Measurements from ENCODE around the gene SPCS3.

SPCS3 gene

GRCh38 chr4:176333076-176333475 is 13.3 kb downstream of the SPCS3 start:
- H2AFZ ChIP-seq (ENCODE audit: low read length): no peak overlapping the region
- H3K36me3 ChIP-seq (ENCODE audit: insufficient read depth, low read length): peaks cover 43% of the 10 kb centered on the region
- H3F3A ChIP-seq (ENCODE audit: insufficient read depth, low read length): no peaks in the 10 kb centered on the region
- TF ChIP-seq EZH2 (IDR thresholded peaks at IDR 0.05; ENCODE audit: borderline replicate concordance, low read length) (no peak), CTCF (IDR thresholded peaks at IDR 0.05; ENCODE audit: low read length) (no peak)
- H3K9me3 ChIP-seq (ENCODE audit: low read length): no peaks in the 10 kb centered on the region
- no peak overlapping the region for H3K9ac ChIP-seq (ENCODE audit: low read length)
- H3K4me3 ChIP-seq (ENCODE audit: low read depth, low read length, poor library complexity, severe bottlenecking): no peak overlapping the region
- H3K4me1 ChIP-seq (ENCODE audit: insufficient read depth, low read length, severe bottlenecking): no peaks in the 10 kb centered on the region
- H3K27me3 ChIP-seq (ENCODE audit: insufficient read depth, low read length): no peaks in the 10 kb centered on the region
- no peak overlapping the region for H3K27ac ChIP-seq (ENCODE audit: low read depth, low read length, poor library complexity, severe bottlenecking)
- no peak overlapping the region for H3K4me2 ChIP-seq (ENCODE audit: low read length)
- peaks cover 15% of the 10 kb centered on the region for H3K79me2 ChIP-seq (ENCODE audit: insufficient read depth, low read length)
- no peaks in the 10 kb centered on the region; the same call in 1 of the 2 replicates for H4K20me1 ChIP-seq (ENCODE audit: insufficient read depth, low read length)
- H3K9me2 ChIP-seq (ENCODE audit: low read depth, low read length): no peaks in the 10 kb centered on the region

GRCh38 chr4:176334066-176334465 is 14.3 kb downstream of the SPCS3 start:
- H3K79me2 ChIP-seq (ENCODE audit: insufficient read depth, low read length): peaks cover 10% of the 10 kb centered on the region
- no peaks in the 10 kb centered on the region for H3K4me1 ChIP-seq (ENCODE audit: insufficient read depth, low read length, severe bottlenecking)
- no peak overlapping the region for H3K9ac ChIP-seq (ENCODE audit: low read length)
- no peaks in the 10 kb centered on the region; the same call in 1 of the 2 replicates for H4K20me1 ChIP-seq (ENCODE audit: insufficient read depth, low read length)
- no peak overlapping the region for H2AFZ ChIP-seq (ENCODE audit: low read length)
- H3K4me2 ChIP-seq (ENCODE audit: low read length): no peak overlapping the region
- no peak for TF ChIP-seq CTCF (IDR thresholded peaks at IDR 0.05; ENCODE audit: low read length)
- TF ChIP-seq EZH2 (IDR thresholded peaks at IDR 0.05; ENCODE audit: borderline replicate concordance, low read length): no peak
- no peak overlapping the region for H3K27ac ChIP-seq (ENCODE audit: low read depth, low read length, poor library complexity, severe bottlenecking)
- H3K36me3 ChIP-seq (ENCODE audit: insufficient read depth, low read length): peaks cover 33% of the 10 kb centered on the region
- no peaks in the 10 kb centered on the region for H3K9me2 ChIP-seq (ENCODE audit: low read depth, low read length)
- H3K9me3 ChIP-seq (ENCODE audit: low read length): no peaks in the 10 kb centered on the region
- no peak overlapping the region for H3K4me3 ChIP-seq (ENCODE audit: low read depth, low read length, poor library complexity, severe bottlenecking)
- H3F3A ChIP-seq (ENCODE audit: insufficient read depth, low read length): no peaks in the 10 kb centered on the region
- H3K27me3 ChIP-seq (ENCODE audit: insufficient read depth, low read length): no peaks in the 10 kb centered on the region

GRCh38 chr4:176335421-176335820 is 15.7 kb downstream of the SPCS3 start:
- peaks cover 20% of the 10 kb centered on the region for H3K36me3 ChIP-seq (ENCODE audit: insufficient read depth, low read length)
- no peak overlapping the region for H3K9ac ChIP-seq (ENCODE audit: low read length)
- peaks cover 3% of the 10 kb centered on the region for H3K4me1 ChIP-seq (ENCODE audit: insufficient read depth, low read length, severe bottlenecking)
- H3K79me2 ChIP-seq (ENCODE audit: insufficient read depth, low read length): no peaks in the 10 kb centered on the region
- H3F3A ChIP-seq (ENCODE audit: insufficient read depth, low read length): no peaks in the 10 kb centered on the region
- no peak overlapping the region for H2AFZ ChIP-seq (ENCODE audit: low read length)
- H3K9me3 ChIP-seq (ENCODE audit: low read length): no peaks in the 10 kb centered on the region
- no peak overlapping the region for H3K4me3 ChIP-seq (ENCODE audit: low read depth, low read length, poor library complexity, severe bottlenecking)
- no peak overlapping the region for H3K27ac ChIP-seq (ENCODE audit: low read depth, low read length, poor library complexity, severe bottlenecking)
- no peaks in the 10 kb centered on the region for H3K9me2 ChIP-seq (ENCODE audit: low read depth, low read length)
- no peaks in the 10 kb centered on the region for H3K27me3 ChIP-seq (ENCODE audit: insufficient read depth, low read length)
- no peak overlapping the region for H3K4me2 ChIP-seq (ENCODE audit: low read length)
- no peaks in the 10 kb centered on the region for H4K20me1 ChIP-seq (ENCODE audit: insufficient read depth, low read length)
- TF ChIP-seq CTCF (IDR thresholded peaks at IDR 0.05; ENCODE audit: low read length): no peak
- no peak for TF ChIP-seq EZH2 (IDR thresholded peaks at IDR 0.05; ENCODE audit: borderline replicate concordance, low read length)
